Stimulated activated CD4-positive, alpha-beta T cell treated with anti-CD3 and anti-CD28 coated beads, Interleukin-1b, Interleukin-23, amount 100 ng/mL, for 24 hours (primary cell): Measurements from ENCODE around the gene PRSS50.

Experiments
- DNase-seq, 4 experiments: peaks; one replicate each; pipeline ENCODE4 v3.0.0-alpha.2; 2020; ENCODE audit warnings: low read depth in 4 of 4, low spot score in 1 of 4

Gene PRSS50

DNA sequence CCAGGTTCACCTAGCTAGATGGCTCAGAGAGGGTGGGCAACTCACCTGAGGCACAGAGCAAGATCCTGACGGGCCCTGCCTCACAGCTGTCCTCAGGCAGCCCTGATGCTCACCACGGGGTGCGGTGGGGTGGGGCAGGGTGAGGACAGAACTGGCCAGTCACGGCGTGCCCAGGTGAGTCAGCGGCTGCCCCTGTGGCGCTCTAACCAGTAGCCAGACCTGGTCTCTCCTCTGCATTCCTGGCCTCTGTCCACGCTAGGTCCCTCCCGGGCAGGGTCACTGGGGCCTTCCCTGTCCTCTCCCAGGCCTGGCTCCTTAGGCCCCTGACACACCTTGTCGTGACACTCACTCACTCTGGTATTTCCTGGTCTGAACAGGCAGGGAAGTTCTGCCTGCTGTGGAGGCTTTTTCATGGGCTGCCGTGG, 25.1 kb downstream of the PRSS50 start:
- no peak for DNase-seq

DNA sequence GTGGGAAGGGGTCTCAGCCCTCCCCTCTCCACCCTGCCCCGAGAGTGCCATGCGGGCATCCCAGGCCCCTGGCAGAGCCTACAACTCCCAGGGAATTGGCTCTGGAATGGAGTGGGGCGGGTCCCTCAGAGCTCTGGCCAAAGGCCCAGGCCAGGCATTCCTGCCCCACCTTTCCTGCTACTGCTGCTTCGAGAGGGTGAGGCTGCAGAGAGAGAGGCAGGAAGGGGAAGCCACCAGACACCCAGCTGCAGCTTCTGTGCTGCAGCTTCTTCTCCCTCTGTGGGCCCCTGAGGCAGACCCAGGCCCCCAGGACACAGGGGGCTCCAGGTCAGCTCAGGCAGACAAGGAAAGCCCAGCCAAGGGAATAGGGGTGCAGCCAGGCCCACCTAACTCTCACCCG, 26.9 kb downstream of the PRSS50 start:
- no peak for DNase-seq

DNA sequence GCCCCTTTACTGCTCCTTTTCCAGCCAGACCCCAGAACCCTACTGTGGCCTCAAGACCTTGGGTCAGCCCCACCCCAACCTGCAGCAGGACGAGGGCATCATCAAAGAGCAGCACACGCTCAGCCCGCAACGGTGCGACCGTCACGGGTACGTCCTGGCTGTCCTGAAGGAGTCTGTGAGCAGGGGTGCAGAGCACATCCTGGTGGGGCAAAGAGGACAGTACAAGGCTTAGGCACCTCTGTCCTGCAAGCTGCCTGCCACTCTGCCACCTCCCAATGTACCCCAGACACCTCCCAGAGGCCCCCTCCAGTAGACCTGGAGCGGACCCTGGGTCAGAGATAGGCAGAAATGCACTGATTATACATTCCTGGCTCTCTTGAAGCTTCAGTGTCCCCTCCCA, 32.2 kb downstream of the PRSS50 start:
- DNase-seq: no peak

DNA sequence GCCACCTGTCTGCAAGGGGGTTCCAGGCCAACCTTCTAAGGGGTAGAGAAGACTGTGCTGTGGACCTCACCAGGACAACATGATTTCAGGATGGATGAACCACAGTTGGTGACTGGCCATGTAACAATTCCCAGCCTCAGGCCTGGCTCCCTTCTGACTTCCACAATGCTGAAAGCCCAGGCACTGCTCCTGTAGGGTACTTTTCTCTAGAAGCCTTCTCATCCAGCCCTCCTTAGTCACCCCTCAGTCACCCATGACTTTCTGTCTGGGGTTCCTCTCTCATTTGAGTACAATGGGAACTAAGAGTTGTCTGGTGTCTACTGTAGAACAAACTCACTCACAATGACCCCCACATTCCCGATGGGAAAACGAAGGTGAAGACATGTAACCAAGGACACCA, 32.8 kb downstream of the PRSS50 start:
- no peak for DNase-seq

GRCh38 chr3:46682974-46683373, 34.7 kb downstream of the PRSS50 start:
- no peak for DNase-seq

DNA sequence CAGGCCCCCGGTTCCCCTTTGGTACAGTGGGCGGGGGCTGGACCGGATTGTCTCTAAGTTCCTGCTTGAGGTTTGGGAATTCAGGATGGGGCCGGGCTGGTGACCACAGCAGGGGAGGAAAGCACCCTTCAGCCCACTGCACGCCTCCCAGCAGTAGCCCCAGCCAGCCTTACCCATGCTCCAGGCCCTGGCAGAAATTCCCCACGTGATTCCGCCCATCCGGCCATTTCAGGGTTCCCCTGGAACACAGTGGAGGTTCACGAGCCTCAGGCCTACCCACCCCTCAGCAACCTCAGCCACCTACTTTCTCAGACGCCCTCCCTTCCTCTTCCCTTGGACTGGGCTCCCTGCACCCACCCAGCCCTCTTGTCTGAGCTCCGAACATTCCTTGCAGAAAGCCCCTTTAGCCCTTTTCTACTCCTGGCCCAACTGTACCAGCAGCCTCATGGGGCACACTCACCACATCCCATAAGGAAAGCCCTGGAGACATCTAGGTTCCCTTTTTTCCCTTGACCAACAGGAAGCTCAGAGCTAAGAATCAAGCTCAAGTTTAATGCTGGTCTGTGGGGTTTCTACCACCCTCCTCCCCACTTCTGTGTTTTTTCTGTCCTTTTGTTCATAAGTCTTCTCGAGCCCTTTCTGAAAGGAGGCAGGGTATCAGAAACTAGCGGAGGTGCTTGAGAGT, 35.7 kb downstream of the PRSS50 start:
- DNase-seq: no peak

DNA sequence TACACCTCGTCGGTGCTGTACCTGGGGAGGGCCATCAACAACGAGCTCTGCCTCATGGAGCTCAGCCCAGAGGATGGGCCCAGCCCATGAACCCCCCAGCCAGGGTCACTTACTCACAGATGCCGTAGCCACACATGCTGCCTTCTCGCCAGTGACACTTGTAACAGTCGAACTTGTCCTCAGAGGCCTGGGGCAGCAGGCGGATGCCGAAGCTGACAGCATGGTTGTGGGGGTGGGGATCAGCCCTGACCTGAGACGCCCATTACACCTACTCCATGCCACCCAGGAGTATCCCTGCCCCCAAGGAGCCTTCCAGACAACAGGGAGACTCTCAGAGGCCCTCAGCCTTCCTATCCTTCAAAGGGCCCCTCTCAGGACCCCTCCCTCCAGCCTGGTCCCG, 36.3 kb downstream of the PRSS50 start:
- DNase-seq: no peak

DNA sequence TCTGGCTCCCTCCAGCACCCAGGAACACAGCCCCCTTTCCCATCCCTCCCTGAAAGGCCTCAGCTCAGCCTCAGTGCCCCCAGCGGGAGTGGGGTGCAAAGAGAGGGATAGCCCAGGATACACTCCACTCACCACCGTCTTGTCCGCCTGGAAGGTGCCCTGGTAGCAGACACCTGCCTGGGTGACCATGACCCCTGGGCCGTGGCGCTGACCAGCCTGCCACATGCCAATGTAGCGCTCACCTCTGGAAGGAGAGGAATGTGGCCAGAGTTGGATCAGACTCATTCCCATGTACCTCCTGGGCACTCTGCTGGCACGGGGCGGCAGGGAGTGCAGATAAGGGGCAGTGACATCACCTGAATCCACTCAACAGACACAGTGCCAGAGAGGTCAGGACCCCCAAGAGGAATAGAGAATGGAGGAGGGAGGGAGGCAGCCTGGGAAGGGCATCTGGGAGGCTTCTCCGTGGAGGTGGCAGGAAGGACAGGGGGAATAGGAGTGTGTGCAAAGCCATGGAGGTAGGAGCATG, 37.3 kb downstream of the PRSS50 start:
- DNase-seq: no peak

- DNase-seq: no peak
Measured at GRCh38 chr3:46679681-46680080, 38.0 kb downstream of the PRSS50 start.

DNA sequence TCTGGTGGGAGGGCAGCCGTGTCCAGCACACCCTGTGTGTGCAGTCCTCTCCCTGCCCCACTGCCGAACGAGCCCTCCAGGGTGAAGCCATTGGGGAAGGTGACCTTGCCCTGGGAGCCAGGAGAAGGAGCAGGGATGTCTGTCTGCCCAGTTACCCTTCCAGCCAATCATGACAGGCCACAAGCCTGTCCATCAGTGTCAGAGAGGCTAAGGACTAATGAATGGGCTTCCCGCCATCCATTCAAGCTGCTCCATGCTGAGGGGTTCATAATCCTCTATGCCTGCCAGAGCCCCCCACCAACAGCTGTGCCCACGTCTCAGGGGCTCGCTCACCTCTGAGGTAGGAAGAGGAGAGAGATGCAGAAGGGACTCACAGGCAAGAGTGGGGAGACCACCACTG, 39.4 kb downstream of the PRSS50 start:
- no peak for DNase-seq

DNA sequence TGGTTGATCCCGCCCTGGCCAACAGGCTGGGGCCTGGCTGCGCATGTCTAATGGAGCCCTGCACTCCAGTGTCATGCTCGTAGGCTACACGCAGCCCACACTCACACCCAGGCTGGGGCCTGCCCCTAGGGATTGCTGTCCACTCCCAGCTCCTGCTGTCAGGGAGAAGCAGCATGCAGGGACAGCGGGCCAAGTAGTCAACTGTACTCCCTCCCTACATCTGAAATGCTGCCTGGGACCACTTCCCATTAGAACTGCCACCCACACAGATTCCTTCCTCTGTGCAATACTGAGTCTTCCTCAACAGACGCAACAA, 40.3 kb downstream of the PRSS50 start:
- DNase-seq: no peak

DNA sequence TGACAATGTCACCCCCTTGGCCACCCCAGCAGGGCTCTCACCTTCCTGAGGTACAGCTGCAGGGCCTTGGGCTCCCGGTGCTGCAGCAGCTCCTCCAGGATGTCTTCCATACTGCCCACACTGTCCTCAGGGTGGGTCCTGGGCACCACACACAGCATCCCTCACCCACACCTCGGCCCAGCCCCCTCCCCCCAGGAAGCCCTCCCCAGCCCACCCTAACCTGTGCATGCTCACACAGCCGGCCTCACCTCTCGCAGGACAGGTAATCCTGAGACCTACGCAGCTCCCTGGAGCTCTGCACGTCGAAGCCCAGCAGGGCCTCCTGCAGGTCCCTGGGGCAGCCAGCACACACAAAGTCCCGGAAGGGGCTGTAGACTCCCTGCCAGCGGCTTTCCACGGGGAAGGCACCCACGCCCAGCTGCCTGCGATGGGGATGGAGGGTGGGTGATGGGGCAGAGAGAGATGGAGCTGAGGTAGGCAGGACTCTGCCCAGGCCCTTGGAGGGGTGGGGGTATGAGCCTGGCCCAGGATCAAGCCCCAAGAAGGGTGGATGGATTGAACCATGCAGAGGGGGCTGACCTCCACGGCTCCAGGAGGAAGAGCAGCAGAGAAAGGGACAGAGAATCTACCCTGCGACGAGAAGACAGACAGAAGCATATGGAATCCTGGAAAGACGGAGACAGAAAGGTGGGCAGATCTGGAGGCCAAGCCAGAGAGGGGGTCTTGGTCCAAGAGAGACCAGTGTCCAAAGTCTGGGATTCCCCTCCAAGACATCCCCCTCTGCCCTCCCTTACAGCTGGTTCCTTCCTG, 40.9 kb downstream of the PRSS50 start:
- DNase-seq: no peak

DNA sequence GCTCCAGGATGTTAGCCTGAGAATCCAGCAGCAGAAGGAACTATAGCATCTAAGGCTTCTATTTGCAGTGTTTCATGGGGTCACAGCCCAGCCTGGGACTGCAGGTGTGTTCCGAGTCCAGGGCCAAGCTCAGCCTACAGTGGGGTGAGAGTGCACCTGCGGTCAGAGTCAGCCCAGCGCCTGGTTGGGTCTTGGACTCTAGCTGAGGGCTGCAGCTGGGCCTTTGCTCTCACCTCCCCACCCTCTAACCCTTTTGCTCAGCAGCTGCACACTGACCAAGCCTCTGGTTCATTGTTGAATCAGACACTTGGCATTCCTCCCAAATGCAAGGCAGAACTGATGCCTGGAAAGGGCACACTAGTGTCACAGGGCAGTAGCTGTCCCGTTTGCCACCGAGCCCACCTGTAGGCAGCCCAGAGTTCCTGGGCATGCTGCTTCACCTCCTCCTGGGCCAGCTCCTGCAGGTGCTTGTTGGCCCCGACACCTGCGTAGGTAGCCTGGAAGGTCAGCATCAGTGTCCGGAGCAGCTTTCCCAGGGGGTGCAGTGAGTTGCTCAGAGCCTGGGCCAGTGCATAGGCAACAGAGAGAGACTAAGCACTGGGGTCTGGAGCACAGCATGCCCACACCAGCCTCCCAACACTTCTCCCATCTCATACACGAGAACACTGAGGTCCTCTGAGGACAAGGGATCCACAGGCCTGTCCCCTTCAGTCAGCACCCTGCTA, 41.7 kb downstream of the PRSS50 start:
- no peak for DNase-seq

- no peak for DNase-seq
Measured at GRCh38 chr3:46675426-46675825, 42.2 kb downstream of the PRSS50 start.

DNA sequence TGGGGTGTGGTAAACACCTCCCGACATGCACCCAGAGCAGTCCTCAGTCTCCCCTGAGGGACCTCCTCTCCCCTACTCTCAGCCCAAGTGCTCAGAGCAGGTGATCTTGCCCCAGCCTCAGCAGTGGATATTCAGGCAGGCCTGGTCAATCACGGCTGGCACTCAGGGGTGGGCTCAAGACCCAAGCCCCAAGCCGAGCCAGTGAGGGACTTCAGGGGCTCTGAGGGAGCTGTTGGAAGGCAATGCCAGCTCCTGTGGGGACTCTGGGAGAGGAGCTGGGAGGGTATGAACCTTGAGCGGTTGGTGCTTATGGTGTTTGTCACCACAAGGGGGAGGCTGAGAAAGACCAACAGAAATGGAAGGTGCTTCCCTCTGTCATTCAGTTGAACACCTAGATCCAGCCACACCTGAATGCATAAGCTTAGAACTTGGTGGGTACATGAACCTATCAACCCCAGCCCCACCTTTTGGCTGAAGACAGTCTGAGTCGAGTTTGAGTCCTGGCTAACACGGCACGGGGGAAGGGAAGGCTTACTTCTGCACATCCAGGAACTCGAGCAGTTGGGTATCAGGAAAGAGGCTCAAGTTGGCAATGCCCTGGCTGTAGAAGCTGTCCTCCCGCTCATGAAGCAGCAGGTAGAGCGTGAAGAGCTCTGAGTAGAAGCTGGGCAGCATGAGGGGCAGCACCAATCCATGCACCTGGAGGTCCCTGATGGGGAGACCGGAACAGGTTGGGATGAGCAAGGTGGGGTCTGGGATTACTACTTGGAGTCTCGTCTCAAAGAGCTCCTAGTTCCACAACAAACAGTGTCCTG, 43.4 kb downstream of the PRSS50 start:
- DNase-seq: no peak

DNA sequence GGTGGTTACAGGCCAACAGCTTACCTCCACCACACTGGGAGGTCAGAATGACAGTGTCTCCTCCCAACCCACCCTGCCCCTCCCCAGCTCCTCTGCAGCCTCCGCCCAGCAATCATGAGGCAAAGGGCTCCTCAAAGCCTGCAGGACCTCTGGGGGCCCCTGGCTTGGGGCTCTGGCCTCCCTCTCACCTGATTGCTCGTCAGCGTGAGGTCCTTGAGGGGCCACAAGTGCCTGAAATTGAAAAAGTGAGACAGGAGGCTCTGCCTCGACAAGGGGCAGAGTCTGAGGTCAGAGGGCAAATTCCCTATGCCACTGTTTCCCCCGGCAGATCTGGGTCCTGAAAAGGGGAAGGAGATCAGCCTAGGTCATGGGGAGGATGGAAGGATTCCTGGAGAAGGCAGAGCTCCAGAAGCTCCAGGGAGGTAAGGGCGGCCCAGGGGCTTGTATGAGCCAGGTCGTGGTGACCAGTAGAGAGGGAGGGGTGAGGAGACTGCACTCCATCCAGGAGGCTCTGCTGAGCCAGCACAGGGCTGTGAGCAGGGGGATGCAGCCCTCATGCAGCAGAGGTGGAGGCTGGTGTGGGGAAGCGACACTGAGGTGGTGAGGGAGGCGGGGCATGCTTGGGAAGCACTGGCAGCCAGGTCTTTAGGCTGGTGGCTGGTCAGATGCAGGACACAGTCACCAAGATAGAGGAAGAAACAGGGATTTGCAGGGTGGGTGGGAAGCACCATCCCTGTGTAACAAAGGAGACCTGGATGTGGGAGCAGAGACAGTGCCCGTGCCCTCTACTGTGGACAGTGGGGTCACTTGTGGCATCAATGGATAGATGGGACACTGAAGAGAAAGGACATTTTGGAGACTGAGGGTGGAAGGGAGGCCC, 44.3 kb downstream of the PRSS50 start:
- no peak for DNase-seq

DNA sequence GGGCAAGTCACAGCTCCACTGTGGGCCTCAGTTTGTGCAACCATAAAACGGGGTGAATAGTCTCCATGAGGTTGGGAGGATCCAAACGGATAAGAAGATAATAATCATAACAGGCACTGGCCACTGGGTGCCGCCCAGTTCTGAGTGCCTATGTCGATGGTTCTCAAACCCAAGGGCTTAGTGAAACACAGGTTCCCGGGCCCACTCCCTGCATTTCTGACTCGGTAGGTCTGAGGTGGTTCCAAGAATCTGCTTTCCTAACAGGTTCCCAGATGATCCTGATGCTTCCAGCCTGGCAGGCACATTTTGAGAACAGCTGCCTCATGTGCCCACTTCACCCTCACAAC, 45.3 kb downstream of the PRSS50 start:
- DNase-seq: no peak

GRCh38 chr3:46671541-46672348, 45.9 kb downstream of the PRSS50 start:
- DNase-seq: no peak

GRCh38 chr3:46670891-46671427, 46.7 kb downstream of the PRSS50 start:
- no peak for DNase-seq
